GM19193 (cell line): ENCODE data around the gene SUN3.

Source experiments
- POLR2A ChIP-seq: IDR thresholded peaks from 4 replicates; pipeline ENCODE4 v1.6.1; 2011; ENCODE audit not compliant: insufficient read depth, insufficient read length; ENCODE audit errors: extremely low read depth

The SUN3 gene

DNA sequence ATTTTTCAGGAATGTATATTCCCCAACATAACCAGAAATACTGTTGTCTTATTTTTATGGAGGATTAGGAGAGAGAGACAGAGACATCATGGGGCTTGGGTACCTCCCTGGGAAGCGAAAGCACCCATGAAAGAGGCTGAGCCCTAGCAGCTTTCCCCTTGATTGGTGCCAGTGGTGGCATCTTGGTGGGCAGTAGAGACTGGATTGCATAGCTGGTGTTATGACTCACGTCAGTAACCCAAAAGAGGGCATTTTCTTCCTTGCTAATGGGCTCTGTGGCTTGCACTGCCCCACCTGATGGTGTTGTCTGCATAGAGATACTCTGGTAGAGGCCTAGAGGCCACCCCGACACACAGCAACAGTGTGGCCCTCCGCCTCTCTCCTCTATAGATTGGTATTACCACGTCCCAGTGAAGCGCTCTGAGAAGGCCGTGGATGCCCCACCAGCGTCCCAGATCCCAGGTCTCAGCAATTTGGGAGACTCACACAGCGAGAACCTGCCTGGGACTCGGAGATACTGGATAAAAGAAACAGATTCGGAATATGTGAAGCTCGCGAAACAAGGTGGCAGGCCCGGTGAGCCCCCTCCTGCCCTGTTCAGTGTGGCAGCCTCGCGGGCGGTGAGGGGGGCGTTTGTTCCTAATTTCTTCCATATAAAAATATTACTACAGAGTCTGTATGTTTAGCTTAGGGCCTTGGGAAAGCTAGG is 12.2 kb upstream of the SUN3 start:
- no peak for TF ChIP-seq POLR2A

DNA sequence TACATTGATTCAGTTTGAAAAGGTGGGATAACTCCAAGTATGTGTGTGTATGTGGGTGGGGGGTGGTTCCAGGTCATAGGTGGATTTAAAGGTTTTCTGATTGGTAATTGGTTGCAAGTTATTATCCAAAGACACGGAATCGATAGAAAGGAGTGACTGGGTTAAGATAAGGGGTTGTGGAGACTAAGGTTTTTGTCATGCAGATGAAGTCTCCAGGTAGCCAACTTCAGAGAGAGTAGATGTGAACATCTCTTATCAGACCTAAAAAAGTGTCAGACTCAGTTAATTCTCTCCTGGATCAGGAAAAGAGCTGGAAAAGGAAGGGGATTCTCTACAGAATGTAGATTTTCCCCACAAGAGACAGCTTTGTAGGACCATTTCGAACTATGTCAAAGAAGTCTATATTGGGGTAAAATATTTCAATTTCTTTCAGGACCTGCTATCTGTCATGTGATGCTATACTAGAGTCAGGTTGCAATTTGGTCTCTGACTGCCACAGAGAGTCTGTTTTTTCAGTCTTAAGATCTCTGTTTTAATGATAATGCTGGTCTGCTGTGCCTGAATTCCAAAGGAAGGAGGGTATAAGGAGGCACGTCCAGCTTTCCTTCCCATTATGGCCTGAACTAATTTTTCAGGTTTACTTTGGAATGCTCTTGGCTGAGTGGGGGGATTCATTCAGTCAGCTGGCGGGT is 10.1 kb upstream of the SUN3 start:
- no peak for TF ChIP-seq POLR2A

DNA sequence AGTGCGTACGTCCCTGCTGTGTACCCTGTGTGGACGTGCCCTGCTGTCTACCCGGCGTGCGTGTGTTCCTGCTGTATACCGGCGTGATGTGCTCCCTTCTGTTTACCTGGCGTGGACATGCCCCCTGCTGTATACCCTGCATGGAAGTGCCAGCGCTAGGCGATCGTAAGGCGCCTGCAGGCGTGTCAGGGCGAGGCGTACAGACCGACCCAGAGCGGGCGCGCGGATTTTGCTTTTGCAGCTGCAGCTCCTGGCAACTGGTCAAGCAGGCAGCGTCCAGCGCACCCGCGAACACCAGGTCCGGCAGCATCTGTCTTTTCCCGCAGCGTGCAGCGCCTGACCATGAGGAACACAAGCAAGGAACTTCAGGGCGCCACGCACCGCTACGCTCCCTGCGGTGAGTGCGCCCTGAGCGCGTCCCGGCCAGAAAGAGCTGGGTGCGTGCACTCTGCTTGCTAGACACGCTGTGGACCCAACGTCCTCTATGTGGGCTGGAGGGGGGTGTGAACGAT is 7.1 kb upstream of the SUN3 start:
- TF ChIP-seq POLR2A = no peak

DNA sequence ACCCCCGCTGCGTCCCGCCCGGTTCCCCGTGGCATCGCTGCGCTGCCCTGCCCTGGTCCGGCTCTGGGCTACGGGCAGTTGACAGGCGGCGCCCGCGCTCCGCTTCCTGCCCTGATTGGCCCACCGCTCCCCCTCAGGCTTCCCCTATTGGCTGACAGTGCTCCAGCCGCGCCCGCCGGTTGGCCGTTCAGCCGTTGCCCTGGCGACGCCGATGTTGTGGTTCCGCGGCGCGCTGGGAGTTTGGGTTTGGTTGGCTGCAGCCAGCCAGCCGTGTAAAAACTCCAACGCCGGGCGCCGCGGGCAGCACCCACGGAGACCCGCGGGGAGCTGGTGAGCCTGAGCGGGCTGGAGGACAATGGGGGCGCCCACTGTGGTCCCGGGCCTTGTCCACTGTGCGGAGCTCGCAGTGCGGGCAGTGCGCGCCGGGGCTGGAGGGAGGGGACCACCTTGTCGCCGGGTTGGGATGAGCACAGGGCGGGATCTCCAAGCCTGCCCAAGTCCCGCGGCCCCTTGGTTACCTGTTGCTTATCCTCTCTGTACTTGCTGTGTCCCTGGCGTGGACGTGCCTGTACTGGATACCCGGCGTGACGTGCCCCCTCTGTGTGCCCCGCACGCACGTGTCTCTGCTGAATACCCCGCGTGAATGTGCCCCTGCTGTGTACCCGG is 6.5 kb upstream of the SUN3 start, which contains the start of gene C7orf57:
C7orf57 (plus strand) TSS at position 243 of the 666 bp plus-strand sequence. CDS start 766 bp downstream, outside the sequence.
- TF ChIP-seq POLR2A = no peak

DNA sequence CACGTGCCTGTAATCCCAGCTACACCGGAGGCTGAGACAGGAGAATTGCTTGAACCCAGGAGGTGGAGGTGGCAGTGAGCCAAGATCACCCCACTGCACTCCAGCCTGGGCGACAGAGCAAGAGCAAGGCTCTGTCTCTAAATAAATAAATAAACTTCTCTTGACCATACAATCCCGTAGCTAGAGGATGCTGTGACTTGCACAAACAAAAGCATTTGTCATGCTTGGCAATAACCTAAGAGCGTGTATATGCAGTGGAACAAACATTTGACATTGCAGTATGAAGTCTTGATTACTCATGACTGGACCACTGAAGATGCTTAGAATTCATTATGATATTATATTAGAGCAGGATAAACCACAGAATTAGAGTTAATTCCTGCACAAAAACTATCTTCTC is 5.0 kb upstream of the SUN3 start:
- no peak for TF ChIP-seq POLR2A

DNA sequence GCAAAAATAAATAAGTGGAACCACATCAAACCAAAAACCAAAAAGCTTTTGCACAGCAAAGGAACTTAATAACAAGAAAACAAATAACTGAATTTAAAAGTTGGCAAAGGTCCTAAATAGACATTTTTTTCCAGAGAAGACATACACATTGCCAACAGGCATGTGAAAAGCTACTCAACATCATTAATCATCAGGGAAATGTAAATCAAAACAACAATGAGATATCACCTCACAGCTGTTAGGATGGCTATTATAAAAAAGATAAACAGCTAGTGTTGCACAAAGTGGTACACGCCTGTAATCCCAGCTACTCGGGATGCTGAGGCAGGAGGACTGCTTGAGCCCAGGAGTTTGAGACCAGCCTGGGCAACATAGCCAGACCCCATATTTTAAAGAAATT is 2.2 kb upstream of the SUN3 start:
- TF ChIP-seq POLR2A = no peak

DNA sequence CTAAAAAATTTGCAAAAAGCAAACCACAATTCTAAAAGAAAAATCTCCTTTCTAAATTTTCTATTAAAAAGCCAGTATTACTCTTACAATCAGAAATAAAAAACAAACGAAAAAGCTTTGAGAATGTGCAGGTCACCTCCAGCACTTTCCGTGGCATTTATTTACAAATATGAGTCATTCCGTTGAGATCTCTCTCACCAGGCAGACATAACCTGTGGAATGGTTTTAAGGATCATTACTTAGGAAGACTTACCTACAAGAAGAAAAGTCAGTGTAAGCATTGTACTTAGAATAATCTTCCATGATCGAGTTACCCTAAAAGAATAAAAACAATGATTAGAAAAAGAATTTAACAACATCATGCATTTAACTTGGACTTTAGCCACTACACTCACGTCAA is 3.3 kb downstream of the SUN3 start:
- TF ChIP-seq POLR2A = no peak

DNA sequence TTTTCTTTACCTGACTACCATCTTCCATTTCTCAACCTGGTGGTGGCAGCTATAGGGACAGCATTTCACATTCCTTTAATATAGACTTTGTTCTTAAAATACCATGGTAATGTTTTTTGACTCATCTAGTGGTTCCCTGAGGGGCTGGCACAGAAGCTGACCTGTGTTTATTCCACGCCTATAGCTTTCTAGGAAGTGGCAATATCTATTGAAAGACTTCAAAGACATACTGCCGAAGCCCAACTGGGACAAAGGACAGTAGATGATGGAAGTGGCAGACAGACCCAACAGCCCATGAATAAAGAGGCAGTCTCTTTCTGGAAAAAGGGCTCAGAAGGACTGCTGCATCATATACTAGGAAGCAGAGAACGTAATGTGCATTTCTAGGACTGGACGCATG is 11.2 kb downstream of the SUN3 start:
- TF ChIP-seq POLR2A = no peak

DNA sequence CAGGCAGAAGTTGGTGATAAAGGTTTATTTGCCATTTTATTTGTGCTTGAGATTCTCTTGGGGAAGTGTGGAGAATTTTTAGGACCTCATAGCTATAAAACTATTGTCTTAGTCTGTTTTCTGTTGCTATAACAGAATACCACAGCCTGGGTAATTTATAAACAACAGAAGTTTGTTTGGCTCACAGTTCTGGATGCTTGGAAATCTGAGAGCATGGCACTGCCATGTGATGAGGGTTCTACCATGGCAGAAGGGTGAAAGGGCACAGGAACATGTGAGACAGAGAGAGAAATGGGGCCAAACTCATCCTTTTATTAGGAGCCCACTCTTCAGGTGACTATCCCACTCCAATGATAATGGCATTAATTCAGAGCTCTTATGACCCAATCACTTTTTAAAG is 12.3 kb downstream of the SUN3 start:
- TF ChIP-seq POLR2A = no peak

DNA sequence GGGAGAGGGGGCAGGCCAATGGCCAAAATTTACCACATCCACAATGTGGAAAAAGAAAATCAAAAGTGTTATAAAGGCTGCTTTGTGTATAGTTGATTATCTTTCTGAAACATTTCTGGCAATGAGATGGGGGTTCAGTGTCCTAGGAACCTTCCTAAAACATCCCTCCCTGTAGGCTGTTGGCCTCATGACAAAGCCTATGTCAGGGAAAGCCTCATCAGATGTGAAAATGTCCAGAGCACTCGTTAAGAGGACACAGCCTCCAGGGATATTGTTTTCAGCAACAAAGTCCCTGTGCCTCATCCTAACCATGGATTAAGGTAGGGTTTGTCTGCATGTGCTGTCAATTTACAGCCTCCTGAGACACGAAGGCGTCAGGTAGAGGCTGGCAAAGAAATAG is 17.0 kb downstream of the SUN3 start:
- no peak for TF ChIP-seq POLR2A

DNA sequence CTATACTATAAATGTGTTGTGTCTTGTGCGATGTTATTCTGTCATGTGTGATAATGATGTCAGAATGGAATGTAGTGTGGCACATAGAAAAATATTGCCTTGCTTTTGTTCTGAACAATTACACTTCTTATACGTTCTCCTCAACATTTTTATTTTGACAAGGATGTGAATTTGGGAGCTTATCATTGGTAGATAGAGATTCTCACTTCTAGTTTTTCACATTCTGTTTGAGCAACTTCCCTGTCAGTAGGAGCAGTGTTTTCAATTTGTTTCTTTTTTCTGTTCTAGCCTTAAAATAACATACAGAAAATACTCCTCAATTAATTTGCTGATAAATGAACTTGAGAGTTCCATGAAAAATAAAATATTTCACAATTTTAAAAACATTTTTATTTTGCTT is 17.6 kb downstream of the SUN3 start:
- no peak for TF ChIP-seq POLR2A

DNA sequence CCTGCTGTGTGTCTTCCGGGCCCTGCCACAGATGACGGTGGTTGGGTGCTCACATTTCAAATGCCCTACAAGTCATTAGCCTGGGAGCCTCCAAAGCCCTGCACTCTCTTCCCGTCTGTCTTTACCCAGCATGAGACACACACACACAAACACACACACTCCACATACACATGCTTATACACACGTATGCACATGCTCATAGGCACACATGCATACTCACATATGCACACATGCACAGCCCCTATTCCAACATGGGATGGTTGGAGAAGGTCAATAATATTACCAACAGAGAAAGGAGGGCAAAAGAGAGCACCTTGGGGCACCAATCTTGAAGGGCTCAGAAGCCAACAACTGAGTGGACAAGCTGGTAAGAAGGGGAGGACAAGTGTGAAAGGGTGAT is 19.0 kb downstream of the SUN3 start:
- TF ChIP-seq POLR2A = no peak

DNA sequence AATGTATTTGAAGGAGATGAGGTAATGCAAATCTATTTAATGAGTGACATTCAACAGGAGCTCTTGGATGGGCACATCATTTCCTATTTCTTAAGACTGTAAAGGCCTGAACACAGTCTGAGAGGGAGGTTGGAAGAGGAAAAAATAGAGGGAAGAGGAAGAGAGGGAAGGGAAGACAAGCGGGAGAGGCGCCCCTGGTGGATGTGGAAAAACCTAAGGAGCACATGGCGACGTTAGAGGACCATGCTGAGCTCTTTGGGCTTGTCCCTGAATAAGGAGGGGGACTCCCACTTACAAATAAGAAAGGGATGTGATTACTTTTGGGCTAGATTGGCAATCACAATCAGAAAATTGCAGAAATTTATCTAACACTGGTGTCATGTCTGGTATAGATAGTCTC is 19.6 kb downstream of the SUN3 start:
- no peak for TF ChIP-seq POLR2A

DNA sequence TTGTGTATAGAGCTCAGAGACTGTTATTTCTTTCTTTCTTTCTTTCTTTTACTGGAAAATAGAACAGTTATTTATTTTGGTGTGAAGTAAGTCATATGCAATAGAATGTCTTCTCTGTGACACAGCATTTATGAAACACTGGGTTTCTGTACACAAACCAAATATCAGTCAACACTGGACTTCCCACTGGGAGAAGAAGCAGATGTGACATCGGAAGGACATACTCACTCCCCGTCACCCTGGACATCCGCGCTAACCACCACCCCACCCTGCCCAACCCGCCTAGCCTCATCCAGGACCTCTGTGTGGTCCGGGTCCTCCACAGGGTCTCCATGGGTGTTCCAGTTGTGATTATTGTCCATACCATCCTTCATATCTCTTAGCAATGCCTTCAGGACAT is 22.0 kb downstream of the SUN3 start:
- TF ChIP-seq POLR2A = no peak

DNA sequence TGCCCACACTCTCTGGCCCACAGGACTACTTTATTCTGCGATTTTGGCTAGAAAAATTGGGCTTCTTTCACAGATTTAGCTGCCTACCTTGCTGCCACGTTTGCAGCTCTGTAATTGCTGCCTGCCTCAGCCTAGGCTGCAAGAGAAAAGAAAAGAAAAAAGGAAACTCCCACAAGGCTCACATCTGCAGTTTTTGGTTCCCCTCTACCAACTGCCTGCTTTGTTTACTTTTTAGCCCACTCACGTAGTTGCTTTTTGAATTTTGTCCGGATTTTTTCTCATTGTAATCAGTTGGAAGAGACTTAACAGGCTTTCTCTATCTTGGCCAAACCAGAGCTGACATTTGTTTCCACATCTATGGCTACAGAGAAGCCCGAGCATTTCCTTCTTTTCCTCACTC is 24.3 kb downstream of the SUN3 start:
- no peak for TF ChIP-seq POLR2A

DNA sequence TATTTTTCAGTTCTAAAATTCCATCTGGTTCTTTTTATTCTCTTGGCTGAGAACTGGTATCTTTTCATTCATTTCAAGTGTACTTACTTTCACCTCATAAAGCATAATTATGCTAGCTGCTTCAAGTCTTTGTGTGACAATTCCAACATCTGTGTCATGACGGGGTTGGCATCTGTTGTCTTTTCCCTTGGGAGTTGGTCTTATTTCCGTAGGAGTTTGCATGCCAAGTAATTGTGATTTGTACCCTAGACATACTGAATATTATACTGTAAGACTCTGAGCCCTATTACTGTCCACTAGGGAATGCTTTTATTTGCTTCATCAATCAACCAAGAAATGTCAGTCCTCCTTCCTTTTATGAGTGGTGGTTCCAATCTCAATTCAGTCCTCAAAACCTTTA is 24.9 kb downstream of the SUN3 start:
- no peak for TF ChIP-seq POLR2A

DNA sequence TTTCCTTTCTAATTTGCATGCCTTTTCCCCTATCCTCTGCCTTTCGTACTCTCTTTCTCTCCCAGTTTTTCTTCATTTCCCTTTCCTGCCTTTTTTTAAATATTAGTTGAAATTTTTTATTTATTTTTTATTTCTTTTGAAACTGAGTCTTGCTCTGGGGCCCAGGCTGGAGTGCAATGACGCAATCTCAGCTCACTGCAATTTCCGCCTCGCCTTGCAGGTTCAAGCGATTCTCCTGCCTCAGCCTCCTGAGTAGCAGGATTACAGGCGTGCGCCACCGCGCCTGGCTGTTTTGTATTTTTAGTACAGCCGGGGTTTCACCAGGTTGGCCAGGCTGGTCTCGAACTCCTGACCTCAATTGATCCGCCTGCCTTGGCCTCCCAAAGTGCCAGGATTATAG is 29.5 kb downstream of the SUN3 start:
- TF ChIP-seq POLR2A = no peak

DNA sequence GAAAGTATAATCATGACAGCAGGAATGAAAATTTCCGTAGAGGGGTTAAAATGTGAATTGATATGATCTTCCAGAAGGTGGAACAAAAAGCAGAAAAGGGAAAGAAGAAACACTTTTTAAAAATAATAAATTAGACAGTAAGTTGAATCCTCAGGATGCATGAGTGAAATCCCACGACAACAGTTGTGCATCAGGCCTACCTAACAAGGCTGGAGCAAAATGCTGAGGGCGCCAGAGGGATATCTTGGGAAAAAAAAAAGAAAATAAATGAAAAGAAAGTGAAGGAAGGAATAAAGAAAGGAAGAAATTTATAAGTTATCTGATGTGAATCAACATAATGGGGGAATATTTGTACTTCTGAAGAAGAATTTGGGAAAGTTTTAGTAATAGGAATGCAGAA is 36.5 kb downstream of the SUN3 start:
- no peak for TF ChIP-seq POLR2A
